ENCODE results near the gene RNASE12.
A peak's percentile ranks its signal among the peaks of the same experiment; 100 is the strongest.

The RNASE12 gene

GRCh38 chr14:20624495-20625070 is 33.4 kb upstream of the RNASE12 start (continued):
- TF ChIP-seq YY2 (tag by site-specific recombination; IDR thresholded peaks at IDR 0.05) (0 out of 2 replicates have a peak, but pooled peaks have one; percentile 24), ZXDB (tag by site-specific recombination; IDR thresholded peaks at IDR 0.05) (peak; percentile 51; the same call in 1 of the 2 replicates), ZBTB26 (tag by site-specific recombination; optimal IDR thresholded peaks at IDR 0.05) (peak; percentile 8), ZNF394 (tag by site-specific recombination; IDR thresholded peaks at IDR 0.05; ENCODE audit: borderline replicate concordance) (no peak), ZNF580 (tag by site-specific recombination; IDR thresholded peaks at IDR 0.05) (no peak), KLF8 (tag by site-specific recombination; IDR thresholded peaks at IDR 0.05) (peak; percentile 92), OSR2 (tag by site-specific recombination; IDR thresholded peaks at IDR 0.05) (peak; percentile 86), ZSCAN18 (tag by site-specific recombination; IDR thresholded peaks at IDR 0.05) (no peak), ZNF610 (tag by site-specific recombination; IDR thresholded peaks at IDR 0.05; ENCODE audit: borderline replicate concordance) (peak; percentile 87; the same call in 1 of the 2 replicates), ZNF366 (tag by site-specific recombination; conservative IDR thresholded peaks at IDR 0.05) (peak; percentile 98), ZNF248 (tag by site-specific recombination; IDR thresholded peaks at IDR 0.05) (peak; percentile 100), GLIS1 (tag by site-specific recombination; IDR thresholded peaks at IDR 0.05) (peak; percentile 87), ZBTB48 (tag by site-specific recombination; IDR thresholded peaks at IDR 0.05) (peak; percentile 32; the same call in 1 of the 2 replicates), ZNF776 (tag by site-specific recombination; IDR thresholded peaks at IDR 0.05; ENCODE audit: borderline replicate concordance) (no peak), ZNF223 (tag by site-specific recombination; IDR thresholded peaks at IDR 0.05) (peak; percentile 84; the same call in 1 of the 2 replicates), MYNN (tag by site-specific recombination; IDR thresholded peaks at IDR 0.05; ENCODE audit: borderline replicate concordance) (no peak), ATF2 (tag by site-specific recombination; IDR thresholded peaks at IDR 0.05; ENCODE audit: low read depth) (0 out of 2 replicates have a peak, but pooled peaks have one; percentile 6), GLIS2 (tag by site-specific recombination; IDR thresholded peaks at IDR 0.05) (peak; percentile 58), ZIC2 (tag by site-specific recombination; IDR thresholded peaks at IDR 0.05) (peak; percentile 70), ZNF266 (tag by site-specific recombination; IDR thresholded peaks at IDR 0.05; ENCODE audit: low read depth) (no peak), ZFP37 (tag by site-specific recombination; IDR thresholded peaks at IDR 0.05) (no peak), KLF16 (tag by site-specific recombination; IDR thresholded peaks at IDR 0.05) (peak; percentile 84), ZNF423 (tag by site-specific recombination; IDR thresholded peaks at IDR 0.05) (peak; percentile 84)
- TF ChIP-seq, protein P1, sequence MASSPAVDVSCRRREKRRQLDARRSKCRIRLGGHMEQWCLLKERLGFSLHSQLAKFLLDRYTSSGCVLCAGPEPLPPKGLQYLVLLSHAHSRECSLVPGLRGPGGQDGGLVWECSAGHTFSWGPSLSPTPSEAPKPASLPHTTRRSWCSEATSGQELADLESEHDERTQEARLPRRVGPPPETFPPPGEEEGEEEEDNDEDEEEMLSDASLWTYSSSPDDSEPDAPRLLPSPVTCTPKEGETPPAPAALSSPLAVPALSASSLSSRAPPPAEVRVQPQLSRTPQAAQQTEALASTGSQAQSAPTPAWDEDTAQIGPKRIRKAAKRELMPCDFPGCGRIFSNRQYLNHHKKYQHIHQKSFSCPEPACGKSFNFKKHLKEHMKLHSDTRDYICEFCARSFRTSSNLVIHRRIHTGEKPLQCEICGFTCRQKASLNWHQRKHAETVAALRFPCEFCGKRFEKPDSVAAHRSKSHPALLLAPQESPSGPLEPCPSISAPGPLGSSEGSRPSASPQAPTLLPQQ (tag by site-specific recombination; IDR thresholded peaks at IDR 0.05): 0 out of 2 replicates have a peak, but pooled peaks have one; percentile 11
- TF ChIP-seq, protein P2, sequence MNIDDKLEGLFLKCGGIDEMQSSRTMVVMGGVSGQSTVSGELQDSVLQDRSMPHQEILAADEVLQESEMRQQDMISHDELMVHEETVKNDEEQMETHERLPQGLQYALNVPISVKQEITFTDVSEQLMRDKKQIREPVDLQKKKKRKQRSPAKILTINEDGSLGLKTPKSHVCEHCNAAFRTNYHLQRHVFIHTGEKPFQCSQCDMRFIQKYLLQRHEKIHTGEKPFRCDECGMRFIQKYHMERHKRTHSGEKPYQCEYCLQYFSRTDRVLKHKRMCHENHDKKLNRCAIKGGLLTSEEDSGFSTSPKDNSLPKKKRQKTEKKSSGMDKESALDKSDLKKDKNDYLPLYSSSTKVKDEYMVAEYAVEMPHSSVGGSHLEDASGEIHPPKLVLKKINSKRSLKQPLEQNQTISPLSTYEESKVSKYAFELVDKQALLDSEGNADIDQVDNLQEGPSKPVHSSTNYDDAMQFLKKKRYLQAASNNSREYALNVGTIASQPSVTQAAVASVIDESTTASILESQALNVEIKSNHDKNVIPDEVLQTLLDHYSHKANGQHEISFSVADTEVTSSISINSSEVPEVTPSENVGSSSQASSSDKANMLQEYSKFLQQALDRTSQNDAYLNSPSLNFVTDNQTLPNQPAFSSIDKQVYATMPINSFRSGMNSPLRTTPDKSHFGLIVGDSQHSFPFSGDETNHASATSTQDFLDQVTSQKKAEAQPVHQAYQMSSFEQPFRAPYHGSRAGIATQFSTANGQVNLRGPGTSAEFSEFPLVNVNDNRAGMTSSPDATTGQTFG (tag by site-specific recombination; IDR thresholded peaks at IDR 0.05; ENCODE audit: borderline replicate concordance): no peak
- TF ChIP-seq, protein P3, sequence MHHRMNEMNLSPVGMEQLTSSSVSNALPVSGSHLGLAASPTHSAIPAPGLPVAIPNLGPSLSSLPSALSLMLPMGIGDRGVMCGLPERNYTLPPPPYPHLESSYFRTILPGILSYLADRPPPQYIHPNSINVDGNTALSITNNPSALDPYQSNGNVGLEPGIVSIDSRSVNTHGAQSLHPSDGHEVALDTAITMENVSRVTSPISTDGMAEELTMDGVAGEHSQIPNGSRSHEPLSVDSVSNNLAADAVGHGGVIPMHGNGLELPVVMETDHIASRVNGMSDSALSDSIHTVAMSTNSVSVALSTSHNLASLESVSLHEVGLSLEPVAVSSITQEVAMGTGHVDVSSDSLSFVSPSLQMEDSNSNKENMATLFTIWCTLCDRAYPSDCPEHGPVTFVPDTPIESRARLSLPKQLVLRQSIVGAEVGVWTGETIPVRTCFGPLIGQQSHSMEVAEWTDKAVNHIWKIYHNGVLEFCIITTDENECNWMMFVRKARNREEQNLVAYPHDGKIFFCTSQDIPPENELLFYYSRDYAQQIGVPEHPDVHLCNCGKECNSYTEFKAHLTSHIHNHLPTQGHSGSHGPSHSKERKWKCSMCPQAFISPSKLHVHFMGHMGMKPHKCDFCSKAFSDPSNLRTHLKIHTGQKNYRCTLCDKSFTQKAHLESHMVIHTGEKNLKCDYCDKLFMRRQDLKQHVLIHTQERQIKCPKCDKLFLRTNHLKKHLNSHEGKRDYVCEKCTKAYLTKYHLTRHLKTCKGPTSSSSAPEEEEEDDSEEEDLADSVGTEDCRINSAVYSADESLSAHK (tag by site-specific recombination; IDR thresholded peaks at IDR 0.05): 0 out of 2 replicates have a peak, but pooled peaks have one; percentile 26
- TF ChIP-seq, protein P4, sequence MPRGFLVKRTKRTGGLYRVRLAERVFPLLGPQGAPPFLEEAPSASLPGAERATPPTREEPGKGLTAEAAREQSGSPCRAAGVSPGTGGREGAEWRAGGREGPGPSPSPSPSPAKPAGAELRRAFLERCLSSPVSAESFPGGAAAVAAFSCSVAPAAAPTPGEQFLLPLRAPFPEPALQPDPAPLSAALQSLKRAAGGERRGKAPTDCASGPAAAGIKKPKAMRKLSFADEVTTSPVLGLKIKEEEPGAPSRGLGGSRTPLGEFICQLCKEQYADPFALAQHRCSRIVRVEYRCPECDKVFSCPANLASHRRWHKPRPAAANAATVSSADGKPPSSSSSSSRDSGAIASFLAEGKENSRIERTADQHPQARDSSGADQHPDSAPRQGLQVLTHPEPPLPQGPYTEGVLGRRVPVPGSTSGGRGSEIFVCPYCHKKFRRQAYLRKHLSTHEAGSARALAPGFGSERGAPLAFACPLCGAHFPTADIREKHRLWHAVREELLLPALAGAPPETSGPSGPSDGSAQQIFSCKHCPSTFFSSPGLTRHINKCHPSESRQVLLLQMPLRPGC (tag by site-specific recombination; IDR thresholded peaks at IDR 0.05): peak; percentile 63

All from HEK293 (cell line).